K562 (cell line): ENCODE measurements around the gene TMEM121. TPM values are rescaled to one million over a fixed set of nuclear protein-coding genes. Genes with fewer than 3 reads are reported as not detected.

Source experiments
- BCL6 ChIP-seq: fragments of 250-450 bp; sonication (Bioruptor Pico); IDR thresholded peaks from 2 replicates; pipeline ENCODE4 v1.4.0; 2020
- CREB3 ChIP-seq: fragments of 450-650 bp; conservative IDR thresholded peaks from 2 replicates; pipeline ENCODE4 v1.6.1; 2016; ENCODE audit warnings: missing genetic modification characterization, low read depth, mild to moderate bottlenecking, missing compliant biosample characterization, moderate library complexity
- ETS1 ChIP-seq: conservative IDR thresholded peaks from 2 replicates; pipeline ENCODE4 v1.6.1; 2011; ENCODE audit warnings: low read depth, mild to moderate bottlenecking, low read length; ENCODE audit not compliant: control insufficient read depth
- GATAD2B ChIP-seq: fragments of 450-650 bp; IDR thresholded peaks from 2 replicates; pipeline ENCODE4 v1.6.1; 2017; ENCODE audit warnings: mild to moderate bottlenecking, borderline replicate concordance
- HBP1 ChIP-seq: fragments of 450-650 bp; formaldehyde crosslinking; IDR thresholded peaks from 2 replicates; pipeline ENCODE4 v1.4.0; 2022; ENCODE audit warnings: missing genetic modification characterization
- ILK ChIP-seq: fragments of 450-650 bp; IDR thresholded peaks from 2 replicates; pipeline ENCODE4 v1.6.1; 2016; ENCODE audit warnings: missing genetic modification characterization, low read depth, mild to moderate bottlenecking, missing compliant biosample characterization, moderate library complexity, borderline replicate concordance
- PHF8 ChIP-seq: fragments of 200-600 bp; sonication (generic); IDR thresholded peaks from 2 replicates; pipeline ENCODE4 v1.6.1; 2012; ENCODE audit warnings: mixed run types, mild to moderate bottlenecking, inconsistent platforms, low read length, moderate library complexity, borderline replicate concordance
- POLR2A ChIP-seq: fragments of 450-650 bp; conservative IDR thresholded peaks from 2 replicates; pipeline ENCODE4 v1.6.1; 2016
- SAP30 ChIP-seq: fragments of 200-600 bp; sonication (generic); IDR thresholded peaks from 2 replicates; pipeline ENCODE4 v1.6.1; 2012; ENCODE audit warnings: borderline replicate concordance, low read depth, mild to moderate bottlenecking, moderate library complexity, low read length, control low read depth, inconsistent platforms; ENCODE audit not compliant: insufficient read depth, poor library complexity, severe bottlenecking
- SIN3A ChIP-seq, 2 experiments: fragments of 150-350 bp in 1 of 2; IDR thresholded peaks; 2 replicates each; pipeline ENCODE4 v1.6.1; 2011 to 2016; ENCODE audit warnings: borderline replicate concordance in 2 of 2, low read depth in 2 of 2, low read length in 2 of 2, mild to moderate bottlenecking in 2 of 2, moderate library complexity in 2 of 2; ENCODE audit not compliant: control insufficient read depth in 1 of 2
- TFE3 ChIP-seq: fragments of 450-650 bp; formaldehyde crosslinking; IDR thresholded peaks from 2 replicates; pipeline ENCODE4 v1.4.0; 2020; ENCODE audit warnings: mild to moderate bottlenecking, mixed read lengths
- ZNF609 ChIP-seq: sonication (generic); formaldehyde crosslinking; IDR thresholded peaks from 2 replicates; pipeline ENCODE4 v1.8.1; 2023; ENCODE audit warnings: missing genetic modification reagents, mild to moderate bottlenecking, borderline replicate concordance
- polyA plus RNA-seq, 8 experiments: library from polyadenylated mRNA; depleted of rRNA in 4 of 8; stranded (reverse) in 5 of 8; unstranded in 3 of 8; fragments of >200 nt; fragmentation: Nextera tagmentation in 2 of 8; fragmentation: Illumina TruSeq in 1 of 8; extraction: Ambion mirVana in 2 of 8; extraction: Trizol in 1 of 8; gene quantifications; 2 replicates each; pipeline versions ENCODE4 v1.2.1 to v1.2.3, GENCODE V29; 2011 to 2014; ENCODE audit warnings: inconsistent platforms in 1 of 8, missing spikeins in 1 of 8
- total RNA-seq, 7 experiments: library from RNA; depleted of rRNA in 6 of 7; stranded (reverse); fragments of >200 nt in 6 of 7; fragmentation: Illumina TruSeq in 2 of 7; extraction: Trizol in 2 of 7; gene quantifications; 2 replicates each; pipeline versions ENCODE4 v1.2.1 to v1.2.3, GENCODE V29; 2011 to 2021; ENCODE audit warnings: low replicate concordance in 1 of 7

Gene TMEM121
- total and polyA plus RNA-seq, 9 of the 15 experiments (the other 6 are each of a cell fraction or from before 2014, with no cell fraction given): 0.31 to 0.36 TPM; not detected in 7

GRCh38 chr14:105491366-105491973 lies 34.9 kb upstream of the TMEM121 start (continued):
- TF ChIP-seq ETS1 (0 out of 2 replicates have a peak, but pooled peaks have one; percentile 18), BCL6 (no peak), TFE3 (CRISPR knock-in tag) (no peak), ZNF609 (CRISPR knock-in tag) (no peak), ILK (tag) (no peak), SIN3A (IDR thresholded peaks at IDR 0.05; ENCODE audit: borderline replicate concordance in 2 of 2, control insufficient read depth in 1 of 2, low read depth in 2 of 2, low read length in 2 of 2) (peak in 1 of 2 experiments; percentile 67; a peak in 3 of 4 replicates), SAP30 (peak; percentile 97), HBP1 (CRISPR knock-in tag) (no peak), PHF8 (peak; percentile 78; the same call in 1 of the 2 replicates), POLR2A (peak; percentile 77), GATAD2B (no peak), CREB3 (tag) (no peak)
